Measurements from ENCODE around the gene BDKRB2. TPM values are rescaled to one million over a fixed set of nuclear protein-coding genes. Genes with fewer than 3 reads are reported as not detected.

The BDKRB2 gene
- total RNA-seq, 1 experiment from 2014 or later: 0.05 TPM

GRCh38 chr14:96214793-96215192 is 10.2 kb downstream of the BDKRB2 start:
- no peak for TF ChIP-seq POLR2AphosphoS5 (IDR thresholded peaks at IDR 0.05; ENCODE audit: low read depth, low read length)
- TF ChIP-seq REST (IDR thresholded peaks at IDR 0.05; ENCODE audit: insufficient read depth in 1 of 2, low read depth in 2 of 2, low read length in 1 of 2): no peak
- no peak for TF ChIP-seq CTCF (IDR thresholded peaks at IDR 0.05)
- TF ChIP-seq SIN3A (IDR thresholded peaks at IDR 0.05; ENCODE audit: borderline replicate concordance, insufficient read depth, low read depth, low read length): no peak
- no peak for TF ChIP-seq TCF7L2 (IDR thresholded peaks at IDR 0.05; ENCODE audit: low read depth, low read length)
- intact Hi-C loops (cut with micrococcal nuclease; ENCODE audit: unreplicated experiment): no loop called here
- ATAC-seq (no peak), DNase-seq (ENCODE audit: low read depth, low spot score) (no peak)
- Histone ChIP-seq H3K27me3 (ENCODE audit: control insufficient read depth, insufficient read depth, low read length) (no peaks in the 10 kb centered on the region), H3K4me3 (ENCODE audit: low read depth in 2 of 2, low read length in 2 of 2) (no peak overlapping the region), H3K9me3 (ENCODE audit: control insufficient read depth, insufficient read depth, low read depth, low read length) (no peaks in the 10 kb centered on the region), H3K27ac (ENCODE audit: low read length) (no peak overlapping the region), H3K36me3 (ENCODE audit: control insufficient read depth, insufficient read depth, low read length) (no peaks in the 10 kb centered on the region), H3K4me1 (ENCODE audit: control insufficient read depth, insufficient read depth, low read length) (no peaks in the 10 kb centered on the region)
- ChIA-PET POLR2A (no interaction called here), CTCF (no interaction called here)
- in situ Hi-C loops (cut with HindIII; ENCODE audit: low pct_unique_long_range_greater_than_20kb, low sequenced_read_pairs): no loop called here
- no TSS peak for BruUV-seq (replicated peaks)

- H3K9me3 ChIP-seq (ENCODE audit: control insufficient read depth, insufficient read depth, low read depth, low read length): no peaks in the 10 kb centered on the region
- CTCF ChIA-PET: no interaction called here
- no peaks in the 10 kb centered on the region for H3K4me1 ChIP-seq (ENCODE audit: control insufficient read depth, insufficient read depth, low read length)
- ATAC-seq: no peak
- H3K27me3 ChIP-seq (ENCODE audit: control insufficient read depth, insufficient read depth, low read length): no peaks in the 10 kb centered on the region
- intact Hi-C loops (cut with micrococcal nuclease; ENCODE audit: unreplicated experiment): no loop called here
- no peaks in the 10 kb centered on the region for H3K36me3 ChIP-seq (ENCODE audit: control insufficient read depth, insufficient read depth, low read length)
- POLR2A ChIA-PET: no interaction called here
- in situ Hi-C loops (cut with HindIII; ENCODE audit: low pct_unique_long_range_greater_than_20kb, low sequenced_read_pairs): no loop called here
- H3K4me3 ChIP-seq (ENCODE audit: low read depth in 2 of 2, low read length in 2 of 2): no peak overlapping the region
- no peak for TF ChIP-seq REST (IDR thresholded peaks at IDR 0.05; ENCODE audit: insufficient read depth in 1 of 2, low read depth in 2 of 2, low read length in 1 of 2)
- no peak for TF ChIP-seq TCF7L2 (IDR thresholded peaks at IDR 0.05; ENCODE audit: low read depth, low read length)
- TF ChIP-seq CTCF (IDR thresholded peaks at IDR 0.05): no peak
- no peak for TF ChIP-seq SIN3A (IDR thresholded peaks at IDR 0.05; ENCODE audit: borderline replicate concordance, insufficient read depth, low read depth, low read length)
- TF ChIP-seq POLR2AphosphoS5 (IDR thresholded peaks at IDR 0.05; ENCODE audit: low read depth, low read length): no peak
- no peak for DNase-seq (ENCODE audit: low read depth, low spot score)
- no peak overlapping the region for H3K27ac ChIP-seq (ENCODE audit: low read length)
- no TSS peak for BruUV-seq (replicated peaks)
These were observed 11.0 kb downstream of the BDKRB2 start for GRCh38 chr14:96215452-96216244.
